H9 (cell line): ENCODE results near the gene GIMAP7. TPM values are rescaled to one million over a fixed set of nuclear protein-coding genes. Genes with fewer than 3 reads are reported as not detected.
"Not testable (repeated sequence)": the region's sequence is repeated elsewhere in the genome, so short reads cannot be mapped to it uniquely, and the experiment has no call there.

Experiments used
- DNase-seq: peaks from one replicate; pipeline ENCODE4 v3.0.0-alpha.2; 2017
- H2AFZ ChIP-seq: one replicate; pipeline ENCODE4 v1.6.1; 2013; ENCODE audit warnings: mild to moderate bottlenecking, low read length, control low read depth, moderate library complexity
- H2AK5ac ChIP-seq: 2 replicates; pipeline ENCODE4 v1.6.1; 2013; ENCODE audit warnings: low read length, control low read depth, mixed read lengths; ENCODE audit not compliant: insufficient read length
- H2BK120ac ChIP-seq: one replicate; pipeline ENCODE4 v1.6.1; 2013; ENCODE audit warnings: low read depth, mild to moderate bottlenecking, low read length, control low read depth, inconsistent platforms; ENCODE audit not compliant: poor library complexity, severe bottlenecking
- H2BK12ac ChIP-seq: 2 replicates; pipeline ENCODE4 v1.6.1; 2013; ENCODE audit warnings: low read length, control low read depth, mixed read lengths, low read depth; ENCODE audit not compliant: insufficient read length
- H2BK15ac ChIP-seq: 2 replicates; pipeline ENCODE4 v1.6.1; 2013; ENCODE audit warnings: low read depth, low read length, control low read depth
- H2BK20ac ChIP-seq: one replicate; pipeline ENCODE4 v1.6.1; 2013; ENCODE audit warnings: low read depth, mild to moderate bottlenecking, low read length, control low read depth, inconsistent platforms; ENCODE audit not compliant: poor library complexity, severe bottlenecking
- H2BK5ac ChIP-seq: 2 replicates; pipeline ENCODE4 v1.6.1; 2013; ENCODE audit warnings: low read length, control low read depth, mixed read lengths; ENCODE audit not compliant: insufficient read length
- H3K14ac ChIP-seq: 2 replicates; pipeline ENCODE4 v1.6.1; 2013; ENCODE audit warnings: low read length, control low read depth; ENCODE audit not compliant: insufficient read depth
- H3K18ac ChIP-seq: 2 replicates; pipeline ENCODE4 v1.6.1; 2013; ENCODE audit warnings: low read depth, mild to moderate bottlenecking, mixed read lengths, low read length, control low read depth; ENCODE audit not compliant: insufficient read length
- H3K23ac ChIP-seq: 2 replicates; pipeline ENCODE4 v1.6.1; 2013; ENCODE audit warnings: low read length, control low read depth, mixed read lengths, low read depth; ENCODE audit not compliant: insufficient read length
- H3K23me2 ChIP-seq: 2 replicates; pipeline ENCODE4 v1.6.1; 2013; ENCODE audit warnings: low read depth, mild to moderate bottlenecking, mixed read lengths, low read length, control low read depth; ENCODE audit not compliant: insufficient read length, poor library complexity, severe bottlenecking
- H3K27ac ChIP-seq: 2 replicates; pipeline ENCODE4 v1.5.1; 2013; ENCODE audit warnings: low read length, control low read depth, mixed read lengths, low read depth; ENCODE audit not compliant: insufficient read length
- H3K27me3 ChIP-seq: 2 replicates; pipeline ENCODE4 v1.6.1; 2013; ENCODE audit warnings: low read length, control low read depth, inconsistent platforms; ENCODE audit not compliant: insufficient read depth
- H3K4ac ChIP-seq: 2 replicates; pipeline ENCODE4 v1.6.1; 2013; ENCODE audit warnings: low read depth, mild to moderate bottlenecking, control low read depth, inconsistent platforms, low read length, moderate library complexity
- H3K4me1 ChIP-seq: 2 replicates; pipeline ENCODE4 v1.6.1; 2013; ENCODE audit warnings: low read length, control low read depth, inconsistent platforms; ENCODE audit not compliant: insufficient read depth
- H3K4me2 ChIP-seq: 2 replicates; pipeline ENCODE4 v1.6.1; 2013; ENCODE audit warnings: low read length, control low read depth, mixed read lengths; ENCODE audit not compliant: insufficient read length, insufficient read depth
- H3K56ac ChIP-seq: 2 replicates; pipeline ENCODE4 v1.6.1; 2013; ENCODE audit warnings: low read depth, mild to moderate bottlenecking, mixed read lengths, low read length, control low read depth; ENCODE audit not compliant: insufficient read length
- H3K79me1 ChIP-seq: 2 replicates; pipeline ENCODE4 v1.6.1; 2013; ENCODE audit warnings: low read depth, mild to moderate bottlenecking, moderate library complexity, low read length, control low read depth, inconsistent platforms; ENCODE audit not compliant: insufficient read depth, poor library complexity, severe bottlenecking
- H3K79me2 ChIP-seq: 2 replicates; pipeline ENCODE4 v1.6.1; 2013; ENCODE audit warnings: low read length, control low read depth, inconsistent platforms; ENCODE audit not compliant: insufficient read depth
- H3K9ac ChIP-seq: 2 replicates; pipeline ENCODE4 v1.6.1; 2013; ENCODE audit warnings: low read length, control low read depth, mixed read lengths; ENCODE audit not compliant: insufficient read length; ENCODE audit errors: extremely low read depth
- H3K9me3 ChIP-seq: one replicate; pipeline ENCODE4 v1.6.1; 2013; ENCODE audit warnings: low read depth, low read length, inconsistent platforms; ENCODE audit not compliant: control insufficient read depth
- H3T11ph ChIP-seq: one replicate; pipeline ENCODE4 v1.6.1; 2013; ENCODE audit warnings: mild to moderate bottlenecking, low read length, control low read depth, inconsistent platforms
- H4K20me1 ChIP-seq: one replicate; pipeline ENCODE4 v1.6.1; 2013; ENCODE audit not compliant: control insufficient read depth, insufficient read length, insufficient read depth
- H4K5ac ChIP-seq: 2 replicates; pipeline ENCODE4 v1.6.1; 2013; ENCODE audit warnings: low read depth, mild to moderate bottlenecking, mixed read lengths, low read length, control low read depth; ENCODE audit not compliant: insufficient read length
- H4K8ac ChIP-seq: replicated peaks from 2 replicates; pipeline ENCODE4 v1.6.1; 2013; ENCODE audit warnings: low read length, control low read depth, mixed read lengths, low read depth; ENCODE audit not compliant: insufficient read length
- H4K91ac ChIP-seq: 2 replicates; pipeline ENCODE4 v1.6.1; 2013; ENCODE audit warnings: low read depth, mild to moderate bottlenecking, moderate library complexity, mixed read lengths, low read length, control low read depth; ENCODE audit not compliant: insufficient read length
- H3K27ac Mint-ChIP-seq, 3 experiments: 2 replicates in 2 of 3; 3 replicates in 1 of 3; pipeline ENCODE4 v1.8.0; 2020 to 2021; ENCODE audit warnings: mixed read lengths in 3 of 3, mild to moderate bottlenecking in 1 of 3, moderate library complexity in 1 of 3
- H3K27me3 Mint-ChIP-seq: 2 replicates; pipeline ENCODE4 v1.8.0; 2021; ENCODE audit warnings: low read depth, mild to moderate bottlenecking, moderate library complexity, mixed read lengths
- H3K36me3 Mint-ChIP-seq, 3 experiments: 2 replicates in 2 of 3; 3 replicates in 1 of 3; pipeline ENCODE4 v1.8.0; 2020 to 2021; ENCODE audit warnings: low read depth in 3 of 3, mixed read lengths in 3 of 3; ENCODE audit not compliant: insufficient read depth in 1 of 3
- H3K4me1 Mint-ChIP-seq, 2 experiments: 2 replicates each; pipeline ENCODE4 v1.8.0; 2020; ENCODE audit warnings: mixed read lengths in 2 of 2
- H3K4me3 Mint-ChIP-seq, 2 experiments: 2 replicates in 1 of 2; 3 replicates in 1 of 2; pipeline ENCODE4 v1.8.0; 2020 to 2021; ENCODE audit warnings: mild to moderate bottlenecking in 2 of 2, mixed read lengths in 2 of 2, moderate library complexity in 1 of 2
- H3K9me3 Mint-ChIP-seq, 2 experiments: 2 replicates in 1 of 2; 3 replicates in 1 of 2; pipeline ENCODE4 v1.8.0; 2020; ENCODE audit warnings: mild to moderate bottlenecking in 2 of 2, mixed read lengths in 2 of 2, moderate library complexity in 1 of 2
- WGBS: extraction: QIAGEN DNeasy Blood & Tissue Kit; methylation state at CpG from one replicate; pipeline ENCODE4 v1.1.7; 2013; ENCODE audit warnings: missing lambda C conversion rate, low lambda C conversion rate, mixed read lengths; ENCODE audit not compliant: insufficient read length; ENCODE audit errors: extremely low coverage; 5-methylcytosine and 5-hydroxymethylcytosine counted together
- total RNA-seq: library from RNA; stranded (reverse); gene quantifications from 2 replicates; pipeline ENCODE4 v1.2.1, GENCODE V29; 2021

The GIMAP7 gene
- total RNA-seq, 1 experiment from 2014 or later, result not detected

DNA sequence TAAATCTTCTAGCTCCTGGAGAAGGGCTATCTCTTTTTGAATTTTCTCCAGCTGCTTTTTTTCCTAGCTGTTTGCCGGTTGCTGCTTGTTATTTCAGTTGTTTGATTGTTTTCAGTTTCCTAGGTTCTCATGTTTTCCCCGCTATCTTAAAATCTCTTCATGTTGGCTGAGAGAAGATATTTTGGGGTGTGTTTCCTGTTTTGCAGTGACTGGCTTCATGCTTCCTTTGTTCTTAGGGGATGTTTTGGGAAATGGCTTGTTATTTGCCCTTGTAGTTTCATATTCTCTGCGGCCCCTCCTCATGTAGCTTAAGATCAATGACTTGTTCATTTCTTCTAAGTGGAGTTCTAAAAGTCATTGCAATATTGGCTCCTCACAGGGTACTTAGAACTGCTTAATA is 30.6 kb upstream of the GIMAP7 start:
- not testable (repeated sequence) for H4K91ac ChIP-seq, H2BK12ac ChIP-seq, H3K36me3 Mint-ChIP-seq, H3K18ac ChIP-seq, H3K27me3 ChIP-seq, H3K23me2 ChIP-seq, H4K8ac ChIP-seq, H3K4ac ChIP-seq, H2BK20ac ChIP-seq, H3K9ac ChIP-seq, H3K27ac ChIP-seq, H3K9me3 Mint-ChIP-seq, H3K27ac Mint-ChIP-seq, H3K56ac ChIP-seq, H3K4me1 ChIP-seq, H3K14ac ChIP-seq, H2AK5ac ChIP-seq, H3K79me2 ChIP-seq, H4K5ac ChIP-seq, H2BK5ac ChIP-seq, H3K4me2 ChIP-seq, H3K4me1 Mint-ChIP-seq, H2BK120ac ChIP-seq, H3K79me1 ChIP-seq, H2AFZ ChIP-seq, H2BK15ac ChIP-seq, H3T11ph ChIP-seq, H3K23ac ChIP-seq, DNase-seq, H3K4me3 Mint-ChIP-seq, H3K9me3 ChIP-seq, H4K20me1 ChIP-seq
- peaks cover 62% of the 10 kb centered on the region for H3K27me3 Mint-ChIP-seq
- no CpG with 5 or more reads among the region's 3 CpGs for whole genome bisulfite sequencing
